Fibroblast of lung (primary cell): ENCODE data around the gene ZFR.

ENCODE experiments used
- EZH2 ChIP-seq: IDR thresholded peaks from 2 replicates; pipeline ENCODE4 v1.5.1; 2012; ENCODE audit warnings: low read length, control low read depth, mild to moderate bottlenecking; ENCODE audit errors: missing control alignments
- TF ChIP-seq, protein P1 (sequence below), 2 donors: IDR thresholded peaks in 1 of 2; conservative IDR thresholded peaks in 1 of 2; 1 replicate in 1 of 2; 2 replicates in 1 of 2; pipeline ENCODE4 v1.5.1; 2011 to 2012; ENCODE audit warnings: low read length in 2 of 2, control low read depth in 1 of 2, inconsistent platforms in 1 of 2, low read depth in 1 of 2, mild to moderate bottlenecking in 1 of 2

DNA sequence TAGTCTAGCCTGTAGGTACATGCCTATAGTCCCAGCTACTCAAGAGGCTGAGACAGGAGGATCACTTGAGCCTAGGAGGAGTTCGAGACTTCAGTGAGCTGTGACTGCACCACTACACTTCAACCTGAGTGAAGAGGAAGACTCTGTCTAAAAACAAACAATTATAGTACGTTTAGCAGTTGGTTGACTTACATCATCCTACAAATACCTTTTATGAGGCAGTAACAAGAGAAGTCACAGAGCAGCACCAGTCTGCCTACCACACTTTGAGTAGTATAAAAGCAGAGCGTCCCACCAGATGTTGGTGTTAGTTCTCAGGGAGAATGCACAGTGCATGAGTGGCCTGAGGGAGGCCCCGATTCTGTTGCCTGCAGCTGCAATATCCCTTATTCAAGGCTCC, 16.1 kb downstream of the ZFR start:
- TF ChIP-seq, protein P1, sequence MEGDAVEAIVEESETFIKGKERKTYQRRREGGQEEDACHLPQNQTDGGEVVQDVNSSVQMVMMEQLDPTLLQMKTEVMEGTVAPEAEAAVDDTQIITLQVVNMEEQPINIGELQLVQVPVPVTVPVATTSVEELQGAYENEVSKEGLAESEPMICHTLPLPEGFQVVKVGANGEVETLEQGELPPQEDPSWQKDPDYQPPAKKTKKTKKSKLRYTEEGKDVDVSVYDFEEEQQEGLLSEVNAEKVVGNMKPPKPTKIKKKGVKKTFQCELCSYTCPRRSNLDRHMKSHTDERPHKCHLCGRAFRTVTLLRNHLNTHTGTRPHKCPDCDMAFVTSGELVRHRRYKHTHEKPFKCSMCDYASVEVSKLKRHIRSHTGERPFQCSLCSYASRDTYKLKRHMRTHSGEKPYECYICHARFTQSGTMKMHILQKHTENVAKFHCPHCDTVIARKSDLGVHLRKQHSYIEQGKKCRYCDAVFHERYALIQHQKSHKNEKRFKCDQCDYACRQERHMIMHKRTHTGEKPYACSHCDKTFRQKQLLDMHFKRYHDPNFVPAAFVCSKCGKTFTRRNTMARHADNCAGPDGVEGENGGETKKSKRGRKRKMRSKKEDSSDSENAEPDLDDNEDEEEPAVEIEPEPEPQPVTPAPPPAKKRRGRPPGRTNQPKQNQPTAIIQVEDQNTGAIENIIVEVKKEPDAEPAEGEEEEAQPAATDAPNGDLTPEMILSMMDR (conservative IDR thresholded peaks at IDR 0.05 in 1 of 2, IDR thresholded peaks at IDR 0.05 in 1 of 2; ENCODE audit: low read depth in 1 of 2, low read length in 2 of 2), result no peak
- no peak for TF ChIP-seq EZH2
